LoVo (cell line): ENCODE data around the gene SLC17A2.
A peak's percentile ranks its signal among the peaks of the same experiment; 100 is the strongest.

ENCODE experiments used
- DNase-seq: peaks from one replicate; pipeline ENCODE4 v3.0.0-alpha.2; 2016; ENCODE audit warnings: low spot score

SLC17A2 gene, protein sequence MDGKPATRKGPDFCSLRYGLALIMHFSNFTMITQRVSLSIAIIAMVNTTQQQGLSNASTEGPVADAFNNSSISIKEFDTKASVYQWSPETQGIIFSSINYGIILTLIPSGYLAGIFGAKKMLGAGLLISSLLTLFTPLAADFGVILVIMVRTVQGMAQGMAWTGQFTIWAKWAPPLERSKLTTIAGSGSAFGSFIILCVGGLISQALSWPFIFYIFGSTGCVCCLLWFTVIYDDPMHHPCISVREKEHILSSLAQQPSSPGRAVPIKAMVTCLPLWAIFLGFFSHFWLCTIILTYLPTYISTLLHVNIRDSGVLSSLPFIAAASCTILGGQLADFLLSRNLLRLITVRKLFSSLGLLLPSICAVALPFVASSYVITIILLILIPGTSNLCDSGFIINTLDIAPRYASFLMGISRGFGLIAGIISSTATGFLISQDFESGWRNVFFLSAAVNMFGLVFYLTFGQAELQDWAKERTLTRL

DNA sequence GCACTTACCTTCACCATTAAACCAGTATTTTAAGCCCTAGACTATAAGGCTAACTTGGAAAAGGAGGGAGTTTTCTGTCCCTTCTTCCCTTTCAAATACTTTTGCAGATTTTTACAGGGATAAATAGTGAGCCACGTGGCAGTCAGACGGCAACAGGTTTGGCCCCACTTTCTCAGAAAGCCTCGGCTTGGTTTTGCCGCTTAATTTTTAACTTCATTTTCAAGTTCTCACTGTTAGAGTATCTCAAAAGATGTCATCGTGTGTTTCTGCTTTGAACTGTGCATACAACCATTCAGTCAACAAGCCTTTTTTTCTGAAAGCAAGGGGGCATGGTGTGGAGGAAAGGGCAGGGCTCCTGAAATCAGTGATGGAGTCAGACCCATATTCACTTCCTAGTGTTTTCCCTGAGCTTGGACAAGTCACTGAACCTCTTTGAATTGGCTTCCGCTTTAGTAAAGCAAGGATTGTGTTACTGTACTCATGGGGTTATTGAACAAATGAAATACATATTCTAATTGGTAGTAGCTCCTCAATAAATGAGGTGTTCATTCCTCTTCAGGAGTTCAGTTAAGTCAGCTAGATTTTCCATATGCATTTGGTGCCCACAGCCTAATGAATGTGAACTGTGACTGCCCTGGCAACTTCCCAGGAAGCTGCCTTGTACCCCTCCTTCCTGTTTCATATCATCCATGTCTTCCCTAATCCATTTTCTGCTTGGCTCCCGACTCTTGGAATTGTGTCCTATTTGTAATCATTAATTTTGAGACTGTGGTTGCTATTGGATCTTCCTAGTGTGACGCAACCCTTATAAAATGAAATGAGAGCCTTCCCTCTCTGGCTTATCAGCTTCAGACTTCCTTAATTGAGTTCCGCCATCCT lies at the start of gene SLC17A2:
TSS of gene SLC17A2 (minus strand) at position 160 of the 879 bp plus-strand sequence. CDS start 4,895 bp downstream, outside the sequence.
- DNase-seq = no peak

DNA sequence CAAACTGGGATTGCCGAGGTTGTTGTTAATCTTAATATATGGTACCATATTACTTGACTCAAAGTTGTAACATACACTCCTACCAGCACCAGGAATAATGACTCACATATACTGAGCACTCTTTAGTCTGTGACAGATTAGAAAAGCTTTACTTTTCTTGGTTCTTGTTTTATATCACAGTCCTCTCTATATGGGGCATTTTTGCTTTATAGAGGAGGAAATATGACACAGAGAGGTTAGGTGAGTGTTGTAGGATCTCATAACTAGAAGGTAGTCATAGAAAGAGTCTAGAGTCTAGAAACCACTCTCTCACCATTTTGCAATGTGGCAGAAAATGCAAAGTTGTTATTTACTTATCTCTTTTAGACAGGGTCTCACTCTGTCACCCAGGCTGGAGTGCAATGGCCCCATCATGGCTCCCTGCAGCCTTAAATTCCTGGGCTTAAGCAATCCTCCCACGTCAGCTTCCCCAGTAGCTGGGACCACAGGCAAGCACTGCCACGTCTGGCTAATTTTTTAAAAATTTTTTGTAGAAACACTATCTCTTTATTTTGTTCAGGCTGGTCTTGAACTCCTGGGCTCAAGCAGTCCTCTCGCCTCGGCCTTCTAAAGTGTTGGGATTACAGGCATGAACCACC lies 45.6 kb upstream of the SLC17A2 start:
- no peak for DNase-seq

DNA sequence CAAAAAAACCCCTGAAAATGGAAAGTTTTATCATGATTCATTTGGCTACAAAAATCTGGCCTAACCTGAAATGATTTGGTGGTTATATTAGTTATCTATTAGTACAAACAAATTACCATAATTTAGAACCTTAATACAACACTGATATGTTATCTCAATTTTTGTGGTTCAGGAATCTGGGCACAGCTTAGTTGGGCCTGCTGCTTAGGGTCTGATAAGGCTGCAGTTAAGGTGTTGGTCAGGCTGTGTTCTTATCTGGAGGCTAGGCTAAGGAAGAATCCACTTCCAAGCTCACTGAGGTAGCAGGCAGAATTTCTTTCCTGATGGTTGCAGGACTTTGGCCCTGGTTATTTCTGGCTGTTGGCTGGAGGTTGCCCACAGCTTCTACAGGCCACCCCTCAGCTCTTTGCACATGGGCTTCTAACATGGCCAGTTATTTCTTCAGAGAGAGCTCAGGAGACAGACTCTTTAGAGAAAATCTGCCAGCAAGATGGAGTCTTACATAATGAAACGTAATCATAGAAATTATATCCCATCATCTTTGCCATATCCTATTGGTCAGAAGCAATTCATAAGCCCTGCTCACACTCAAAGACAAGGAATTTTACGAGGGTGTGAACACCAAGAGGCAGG lies 43.5 kb upstream of the SLC17A2 start:
- no peak for DNase-seq

DNA sequence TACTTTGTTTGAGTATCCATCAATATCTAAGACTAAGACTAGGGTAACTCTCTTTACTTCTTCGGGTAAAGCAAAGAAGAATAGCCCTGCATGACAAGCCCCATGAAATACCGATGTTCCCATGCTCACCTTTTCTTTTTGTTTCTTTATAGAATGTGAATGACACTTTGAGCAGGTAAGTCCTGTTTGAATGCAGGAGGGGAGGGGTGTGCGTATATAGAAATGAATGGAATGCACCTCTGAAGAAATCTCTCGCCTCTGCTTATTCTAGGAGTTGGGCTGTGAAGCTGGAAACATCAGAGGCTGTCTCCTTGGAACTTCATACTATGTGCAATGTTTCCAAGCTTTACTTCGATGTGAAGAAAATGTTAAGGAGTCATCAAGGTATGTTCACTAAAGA lies 42.4 kb upstream of the SLC17A2 start:
- no peak for DNase-seq

DNA sequence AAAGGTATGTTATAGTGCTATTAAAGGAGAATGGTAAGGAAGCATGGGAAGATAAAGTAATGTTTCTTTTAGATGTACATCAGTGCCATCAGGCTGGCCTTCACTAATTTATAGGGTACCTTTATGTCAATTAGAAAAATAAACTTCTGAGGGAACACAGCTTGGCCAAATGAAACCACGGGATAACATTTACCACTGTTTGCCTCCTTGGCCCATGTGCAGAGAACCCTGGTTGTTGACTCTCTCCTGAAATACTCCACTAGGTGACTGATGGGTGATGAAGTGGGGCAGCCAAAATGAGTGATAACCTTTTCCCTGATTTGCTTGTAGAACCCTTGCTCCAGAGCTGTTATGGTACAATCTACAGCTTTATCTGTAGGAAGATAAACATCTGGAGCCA lies 41.6 kb upstream of the SLC17A2 start:
- no peak for DNase-seq

DNA sequence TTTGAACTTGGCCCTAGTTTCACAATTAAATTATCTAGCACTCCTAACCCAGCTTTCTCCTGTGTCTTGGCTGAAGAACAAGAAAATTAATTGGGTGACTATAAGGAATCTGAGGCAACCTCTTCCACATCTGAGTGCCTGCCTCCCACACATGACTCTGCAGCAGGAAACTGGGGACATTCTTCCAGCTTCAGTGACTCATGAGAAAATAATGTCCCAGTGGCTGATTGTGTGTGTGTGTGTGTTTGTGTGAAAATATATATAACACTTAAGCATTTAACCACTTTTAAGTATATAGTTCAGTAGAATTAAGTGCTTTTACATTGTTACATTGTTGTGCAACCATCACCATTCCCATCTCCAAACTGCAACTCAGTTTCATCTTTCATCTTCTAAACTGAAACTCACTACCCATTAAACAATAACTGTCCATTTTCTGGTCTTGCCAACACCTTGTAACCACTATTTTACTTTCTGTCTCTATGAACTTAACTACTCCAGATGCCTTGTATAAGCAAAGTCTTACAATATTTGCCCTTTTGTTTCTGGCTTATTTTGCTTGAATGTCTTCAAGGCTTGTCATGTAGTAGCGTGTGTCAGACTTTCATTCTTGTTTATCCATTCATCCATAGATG lies 40.8 kb upstream of the SLC17A2 start:
- DNase-seq = peak; percentile 42

DNA sequence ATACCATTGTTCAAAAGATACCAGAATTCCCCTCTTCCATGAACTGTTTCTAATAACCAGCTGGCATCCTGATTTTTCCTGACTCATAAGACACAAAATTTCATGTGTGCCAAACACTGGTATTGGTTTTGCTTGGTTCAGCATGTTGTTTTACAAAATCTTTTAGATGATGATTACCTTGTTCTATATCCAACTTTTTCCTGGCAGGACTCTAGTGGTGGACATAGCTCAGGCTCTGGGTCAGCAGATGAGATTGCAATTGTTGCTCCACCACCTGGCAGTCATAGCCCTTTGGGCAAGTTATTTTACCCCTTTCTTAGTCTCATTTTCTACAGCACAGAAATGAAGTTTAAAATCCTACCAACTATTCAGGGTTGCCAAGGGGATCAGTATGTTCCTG lies 38.3 kb upstream of the SLC17A2 start:
- no peak for DNase-seq

DNA sequence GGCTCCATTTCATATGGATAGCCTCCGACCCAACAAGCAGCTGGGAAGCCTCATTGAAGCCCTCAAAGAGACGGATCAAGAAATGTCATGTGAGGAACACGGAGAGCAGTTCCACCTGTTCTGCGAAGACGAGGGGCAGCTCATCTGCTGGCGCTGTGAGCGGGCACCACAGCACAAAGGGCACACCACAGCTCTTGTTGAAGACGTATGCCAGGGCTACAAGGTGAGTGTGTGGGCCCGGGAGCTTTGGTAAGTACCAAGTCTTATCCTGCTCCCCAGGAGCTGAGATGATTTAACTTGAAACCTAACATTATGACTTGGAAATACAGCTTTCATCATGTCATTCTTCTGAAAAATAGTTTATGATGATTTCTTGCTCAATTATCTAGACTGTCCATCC lies 36.2 kb upstream of the SLC17A2 start:
- DNase-seq = no peak

DNA sequence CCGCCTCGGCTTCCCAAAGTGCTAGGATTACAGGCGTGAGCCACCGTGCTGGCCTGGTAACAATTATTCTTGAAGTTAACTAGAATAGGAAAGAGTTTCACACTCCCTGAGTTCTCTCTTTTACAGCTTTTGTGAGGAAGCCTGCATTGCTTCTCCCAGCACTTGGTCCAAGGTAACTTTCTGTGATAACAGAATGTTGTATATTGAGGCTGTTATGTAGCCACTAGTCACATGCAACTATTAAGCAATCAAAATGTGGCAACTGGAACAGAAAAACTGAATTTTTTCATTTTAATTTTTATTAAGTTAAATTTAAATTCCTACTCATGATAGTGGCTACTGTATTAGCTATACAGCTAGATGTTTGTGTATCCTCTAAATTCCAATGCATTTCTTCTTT lies 34.6 kb upstream of the SLC17A2 start:
- DNase-seq = no peak

DNA sequence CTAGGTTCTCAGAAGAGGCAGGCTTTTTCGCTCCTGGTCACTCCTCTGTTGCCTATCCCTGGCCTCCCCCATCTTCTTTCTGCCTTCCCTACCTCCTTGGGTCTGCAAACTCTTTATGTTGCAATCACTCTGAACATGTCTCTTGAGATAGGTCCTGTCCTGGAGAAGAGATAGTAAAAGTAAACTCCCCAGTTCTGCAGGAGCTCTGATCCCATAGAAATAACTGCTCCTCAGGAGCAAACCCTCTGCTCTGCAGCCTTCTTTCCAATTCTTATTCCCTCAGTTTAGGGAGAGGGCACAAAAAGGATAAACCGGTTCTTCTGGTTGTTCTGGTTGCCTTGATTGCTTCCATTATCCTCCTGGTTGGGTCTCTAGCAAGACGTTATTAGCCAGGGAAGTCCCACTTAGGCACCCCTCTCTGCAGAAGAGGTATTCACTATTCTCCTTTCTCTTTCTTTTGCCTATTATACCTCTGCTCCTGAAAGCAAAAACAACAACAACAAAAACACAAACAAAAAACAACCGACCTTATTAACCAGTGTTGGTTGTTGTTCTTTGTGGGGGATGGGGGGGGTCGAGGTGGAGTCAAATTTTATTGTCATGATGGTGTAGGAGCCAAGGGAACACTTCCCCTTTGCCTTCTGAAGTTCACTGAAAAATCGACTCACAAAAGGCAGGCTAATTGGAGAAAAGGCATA lies 33.1 kb upstream of the SLC17A2 start:
- peak; percentile 50 for DNase-seq

DNA sequence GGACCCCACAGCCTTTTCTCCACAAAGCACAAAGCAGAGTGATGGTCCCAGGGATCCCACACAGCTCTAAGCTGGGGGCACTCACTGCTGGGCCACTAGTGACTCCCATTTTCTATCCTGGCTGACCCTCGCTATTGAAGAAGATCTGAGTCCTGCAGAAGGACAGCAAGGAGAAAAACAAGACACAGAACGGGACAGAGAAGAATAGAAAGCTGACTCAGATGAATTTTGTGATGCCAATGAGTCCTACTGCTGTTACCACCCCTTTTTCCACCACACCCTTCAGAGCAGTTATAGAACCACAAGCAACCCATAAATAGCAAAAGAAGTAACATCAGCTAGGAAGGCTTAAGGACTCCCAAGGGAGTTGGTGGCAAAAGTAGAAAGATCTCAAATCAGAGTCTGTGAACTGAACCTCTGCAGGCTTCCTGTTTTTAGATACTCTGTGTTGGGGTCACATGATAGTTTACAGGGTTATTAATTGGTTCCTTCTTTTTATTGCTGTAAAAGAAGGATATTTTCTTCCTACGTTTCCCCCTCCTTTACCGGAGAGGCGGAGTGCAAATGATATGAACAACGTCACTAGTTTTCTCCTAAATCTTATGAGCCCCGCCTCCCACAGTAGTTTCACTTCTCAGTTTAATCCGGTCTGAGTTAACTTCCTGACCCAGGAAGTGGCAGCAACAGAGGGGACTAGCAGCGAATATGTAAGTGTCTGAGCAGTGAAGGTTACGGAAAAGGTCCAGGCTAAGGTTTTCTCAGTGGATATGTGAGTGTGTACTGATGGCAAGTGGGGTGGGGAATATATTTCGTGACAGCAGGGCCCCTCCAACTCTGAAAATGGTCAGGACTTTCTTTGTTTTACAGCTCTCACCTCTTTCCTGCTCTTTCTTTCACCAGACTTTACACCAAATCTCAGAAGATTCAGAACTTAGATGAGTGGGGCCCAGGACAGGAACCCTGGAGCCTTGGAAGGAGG lies 31.9 kb upstream of the SLC17A2 start, which contains the start of gene TRIM38:
TSS of gene TRIM38 (plus strand) at position 654 of the 979 bp plus-strand sequence. CDS start 3,721 bp downstream, outside the sequence.
- peak; percentile 82 for DNase-seq

DNA sequence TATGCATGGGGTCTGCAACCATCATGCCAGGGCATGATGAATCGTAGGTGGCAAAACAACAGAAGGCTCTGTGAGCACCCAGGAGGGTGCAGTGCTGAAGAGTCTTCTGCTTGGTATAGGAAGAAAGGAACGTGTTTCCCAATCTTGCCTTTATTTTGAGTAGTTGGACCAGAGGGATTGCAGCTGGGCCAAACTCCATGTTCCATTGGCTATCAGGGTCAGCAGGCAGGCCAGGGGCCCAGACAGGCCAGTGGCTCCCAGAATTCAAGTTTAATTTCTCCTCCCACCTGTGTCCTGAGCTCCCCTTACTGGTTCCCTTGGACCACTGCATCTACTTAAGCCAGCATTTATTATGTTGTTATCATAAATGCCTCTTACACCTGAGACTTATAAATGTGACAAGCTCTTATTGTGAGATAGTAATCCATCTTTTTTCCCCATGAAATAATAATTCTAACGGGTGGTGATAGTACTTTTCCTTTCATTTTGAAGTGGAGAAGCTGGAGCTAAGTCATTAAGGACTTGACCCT lies 31.2 kb upstream of the SLC17A2 start:
- no peak for DNase-seq

DNA sequence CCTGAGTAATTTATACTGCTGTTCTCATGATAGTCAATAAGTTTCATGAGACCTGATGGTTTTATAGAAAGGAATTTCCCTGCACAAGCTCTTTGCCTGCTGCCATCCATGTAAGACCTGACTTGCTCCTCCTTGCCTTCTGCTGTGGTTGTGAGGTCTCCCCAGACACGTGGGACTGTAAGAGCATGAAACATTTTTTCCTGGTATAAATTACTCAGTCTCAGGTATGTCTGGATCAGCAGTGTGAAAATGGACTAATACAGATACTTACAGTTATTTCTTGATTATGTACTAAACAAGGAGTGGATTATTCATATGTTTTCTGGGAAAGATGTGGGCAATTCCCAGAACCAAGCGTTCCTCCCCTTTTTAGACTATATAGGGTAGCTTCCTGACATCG lies 30.2 kb upstream of the SLC17A2 start:
- no peak for DNase-seq

DNA sequence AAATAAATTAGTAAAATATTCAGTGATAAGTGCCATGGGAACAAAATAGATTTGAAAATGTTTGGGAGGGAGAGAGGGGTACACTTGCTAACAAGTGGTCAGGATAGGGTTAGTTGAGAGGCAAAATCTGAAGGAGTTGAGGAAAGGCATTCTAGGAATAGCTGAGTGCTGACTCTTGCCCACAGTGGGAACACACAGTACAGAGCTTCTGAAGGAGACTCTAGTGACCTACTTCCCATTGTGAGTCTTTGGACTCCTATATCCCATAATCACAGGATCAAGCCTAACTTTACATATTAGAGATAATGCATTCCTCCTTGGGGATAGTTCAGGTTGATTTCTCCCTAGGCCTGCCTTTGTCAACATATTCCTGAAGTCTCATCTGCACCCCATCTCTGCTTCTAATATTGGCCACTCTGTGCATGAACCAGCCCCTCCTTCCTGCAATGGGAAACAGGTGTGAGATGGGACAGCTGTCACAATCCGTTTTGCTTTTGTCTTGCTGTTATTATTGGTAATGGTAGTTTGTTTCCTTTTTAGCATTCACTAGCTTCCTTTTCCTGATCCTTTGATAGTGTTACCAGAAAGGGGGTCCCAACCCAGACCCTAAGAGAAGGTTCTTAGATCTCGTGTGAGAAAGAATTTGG lies 29.5 kb upstream of the SLC17A2 start:
- DNase-seq = no peak

DNA sequence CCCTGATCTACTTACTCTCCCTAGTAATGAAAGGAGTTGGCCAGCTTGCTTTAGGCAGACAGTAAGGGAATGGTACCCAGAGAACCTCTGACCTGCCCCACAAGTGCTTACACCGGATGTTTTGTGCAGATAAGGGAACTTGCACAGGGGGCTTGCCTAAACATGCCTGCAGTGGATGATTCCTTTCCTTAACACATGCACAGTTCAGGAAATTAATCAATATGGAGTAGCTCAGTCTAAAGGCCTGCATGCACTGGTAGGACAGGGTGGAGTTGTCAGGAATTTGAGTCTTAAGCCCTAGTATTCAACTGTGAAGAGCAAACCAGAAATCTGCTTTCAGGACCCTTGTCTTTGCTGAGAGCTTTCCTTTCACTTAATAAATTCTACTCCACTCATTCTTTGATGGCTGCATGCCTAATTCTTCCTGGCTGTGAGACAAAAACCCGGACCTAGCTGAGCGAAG lies 28.2 kb upstream of the SLC17A2 start:
- no peak for DNase-seq

DNA sequence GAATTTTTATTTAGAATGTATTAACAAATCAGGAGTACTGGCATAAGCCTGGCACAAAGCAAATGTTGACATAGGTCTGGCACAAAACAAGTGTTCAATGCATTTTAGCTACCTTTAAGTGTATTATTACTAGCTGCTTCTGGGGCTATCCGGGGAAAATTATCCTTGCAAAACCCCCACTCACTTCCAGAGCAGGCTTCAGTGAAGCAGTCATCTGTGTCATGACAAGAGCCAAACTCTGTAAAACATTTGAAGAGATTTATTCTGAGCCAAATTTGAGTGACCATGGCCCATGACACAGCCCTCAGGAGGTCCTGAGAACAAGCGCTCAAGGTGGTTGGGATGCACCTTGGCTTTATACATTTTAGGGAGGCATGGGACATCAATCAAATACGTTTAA lies 25.7 kb upstream of the SLC17A2 start:
- no peak for DNase-seq

DNA sequence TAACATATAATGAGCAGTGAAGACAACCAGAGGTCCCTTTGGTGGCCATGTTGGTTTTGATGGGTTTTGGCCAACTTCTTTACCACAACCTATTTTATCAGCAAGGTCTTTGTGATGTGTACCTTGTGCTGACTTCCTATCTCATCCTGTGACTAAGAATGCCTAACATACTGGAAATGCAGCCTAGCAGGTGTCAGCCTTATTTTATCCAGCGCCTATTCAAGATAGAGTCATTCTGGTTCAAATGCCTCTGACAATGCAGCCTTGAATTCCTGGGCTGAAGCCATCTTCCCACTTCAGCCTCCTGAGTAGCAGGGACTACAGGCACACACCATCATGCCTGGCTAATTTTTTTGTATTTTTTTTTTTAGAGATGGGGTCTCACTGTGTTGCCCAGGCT lies 24.3 kb upstream of the SLC17A2 start:
- DNase-seq = no peak

DNA sequence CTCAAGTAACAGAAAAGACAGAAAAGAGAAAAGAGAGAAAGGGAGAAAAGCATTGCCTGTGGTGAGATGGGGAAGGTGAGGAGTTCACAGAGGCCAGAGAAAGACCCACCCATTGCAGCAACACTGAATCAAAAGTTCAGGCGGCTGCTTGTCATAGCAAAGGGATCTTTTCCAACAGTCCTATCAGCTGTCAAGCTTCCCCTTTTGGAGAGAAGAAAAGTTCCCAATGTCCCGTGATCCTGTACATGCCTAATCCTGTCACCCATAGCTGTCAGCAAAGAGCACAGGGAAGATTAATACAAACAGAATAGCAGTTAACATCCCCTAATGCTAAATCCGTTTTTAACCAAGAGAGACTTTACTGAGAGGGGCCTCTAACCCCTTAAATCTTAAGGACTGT lies 23.2 kb upstream of the SLC17A2 start:
- no peak for DNase-seq

DNA sequence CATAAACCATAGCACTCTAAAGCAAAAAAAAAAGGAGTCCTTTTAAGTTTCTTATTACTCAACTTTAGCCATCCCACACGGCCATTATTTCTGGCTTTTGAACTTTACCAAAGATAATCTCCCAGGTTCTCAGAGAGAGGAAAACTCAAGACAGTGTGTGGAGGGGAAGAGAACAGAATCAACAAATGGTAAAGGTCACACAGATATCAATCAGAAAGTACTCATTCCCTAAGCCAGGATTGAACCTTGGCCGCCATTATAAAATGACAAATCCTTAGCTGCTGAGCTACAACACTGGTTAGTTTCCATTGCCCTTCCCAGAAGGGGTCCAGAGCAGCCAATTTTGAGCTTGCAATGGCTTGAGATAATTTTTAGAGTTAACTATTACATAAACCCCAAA lies 22.0 kb upstream of the SLC17A2 start:
- DNase-seq = no peak
